DMS53 treated with DMSO at 0.1 percent for 48 hours (cell line): ENCODE measurements around the gene LEPR.

Experiments
- DNase-seq: peaks from one replicate; lab custom pipeline; 2025; ENCODE audit not compliant: unreplicated experiment; lab: John Stamatoyannopoulos, UW

The LEPR gene

GRCh38 chr1:65409314-65409713, 11.2 kb upstream of the LEPR start:
- DNase-seq: no peak

DNA sequence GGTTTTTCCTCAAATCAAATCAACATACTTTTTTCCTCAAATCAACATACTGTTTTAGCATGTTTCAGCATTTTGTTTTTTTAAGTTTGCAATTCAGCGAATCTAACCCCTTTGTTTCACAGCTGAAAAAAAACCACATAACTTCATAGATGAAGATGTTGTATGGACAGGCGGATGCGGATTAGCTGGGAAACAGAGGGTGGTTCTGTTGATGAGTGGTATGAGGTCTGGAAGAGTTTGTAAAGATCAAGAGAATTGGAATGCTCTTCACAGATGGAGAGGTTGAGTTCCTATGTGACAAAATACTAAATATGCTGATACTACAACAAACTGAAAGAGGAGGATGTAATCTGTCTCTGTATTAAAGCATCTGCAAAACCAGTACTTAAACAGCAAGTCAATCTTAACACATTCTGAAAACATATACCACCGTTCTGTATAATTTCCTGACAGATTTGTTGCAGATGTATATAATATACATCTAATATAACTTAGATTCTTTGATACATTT, 10.6 kb upstream of the LEPR start:
- DNase-seq: no peak

DNA sequence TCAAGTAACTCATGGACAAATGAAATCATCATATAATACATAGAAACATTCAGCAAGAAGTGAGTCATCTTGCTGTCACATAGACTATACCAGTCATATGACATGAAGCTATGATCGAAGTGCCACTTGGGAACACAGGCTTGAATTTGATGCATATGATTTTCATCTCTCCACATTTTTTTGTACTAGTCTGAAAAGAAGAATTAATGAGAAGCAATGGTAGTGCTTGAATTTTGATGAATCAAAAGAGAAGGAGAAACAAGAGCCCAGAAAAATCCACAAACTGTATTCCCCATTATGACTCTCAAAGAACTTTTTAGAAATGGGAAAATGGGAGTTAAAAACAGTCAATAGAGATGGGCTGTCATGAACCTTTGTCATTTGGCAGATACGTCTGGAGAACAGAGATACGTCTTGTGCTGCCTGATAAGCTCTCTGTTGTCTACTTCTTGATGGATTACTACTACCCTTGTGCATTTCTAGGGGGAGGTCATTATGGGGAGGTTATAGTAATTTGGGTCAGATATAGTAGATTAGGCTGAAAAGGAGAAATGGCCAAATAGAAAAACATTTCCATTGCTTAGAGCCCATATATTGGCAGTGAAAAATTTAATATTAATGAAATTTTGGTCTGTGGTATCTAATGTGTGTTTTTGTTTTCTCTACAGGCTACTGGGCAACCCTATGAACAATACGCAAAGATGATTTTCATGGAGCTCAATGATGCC, 8.0 kb upstream of the LEPR start:
- no peak for DNase-seq

DNA sequence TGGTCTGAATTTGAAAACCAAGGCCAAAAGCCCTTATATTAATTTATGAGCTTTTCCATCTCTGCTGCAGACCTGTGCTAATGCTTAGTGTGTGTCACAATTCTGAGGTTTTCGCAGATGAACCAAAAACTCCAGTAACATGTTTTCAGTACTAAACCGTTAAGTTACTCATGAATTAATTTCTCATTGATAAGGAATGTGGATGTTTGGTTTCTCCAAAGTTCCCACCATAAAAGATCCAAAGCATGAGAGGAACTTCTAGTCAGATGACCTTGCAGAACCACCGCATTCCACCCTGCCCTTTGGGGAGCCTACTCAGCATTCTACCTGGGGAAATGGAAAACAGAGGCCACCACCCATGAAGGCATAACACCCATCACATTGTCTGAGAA, 7.5 kb upstream of the LEPR start:
- no peak for DNase-seq

GRCh38 chr1:65414538-65414937, 5.9 kb upstream of the LEPR start:
- DNase-seq: no peak

- no peak for DNase-seq
Observed at GRCh38 chr1:65416767-65417166, 3.7 kb upstream of the LEPR start.

- DNase-seq: no peak
Observed at GRCh38 chr1:65417729-65418128, 2.7 kb upstream of the LEPR start.

DNA sequence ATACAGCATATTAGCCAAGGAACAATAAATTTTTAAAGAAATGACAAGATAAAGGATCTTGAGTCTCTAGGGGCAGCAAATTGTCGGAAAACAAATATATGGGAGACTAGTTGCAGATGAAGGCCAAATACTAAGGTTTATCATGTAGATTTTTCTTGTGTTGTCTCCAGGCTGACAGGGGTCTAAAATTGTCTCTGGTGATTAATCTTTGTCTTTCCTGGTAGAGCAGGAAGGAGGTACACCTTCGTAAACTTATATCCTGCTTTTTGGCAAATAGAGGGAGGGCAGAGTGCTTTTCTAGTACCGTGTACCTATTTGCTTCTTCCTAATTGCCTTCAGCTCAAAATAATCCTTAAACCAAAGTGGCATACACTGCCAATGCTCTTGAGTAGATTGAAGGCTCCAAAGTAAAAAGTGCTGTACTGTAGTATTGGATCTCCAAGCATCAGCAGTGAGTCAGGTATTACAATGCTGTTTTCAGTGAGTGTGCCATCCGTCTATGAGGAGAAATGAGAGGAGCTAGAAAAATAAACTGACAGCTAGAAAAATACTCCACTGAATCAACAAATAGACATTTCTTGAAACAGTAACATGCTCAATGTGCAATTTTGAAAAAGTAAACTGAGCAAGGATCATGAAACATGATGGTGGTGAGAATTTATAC, 1.8 kb upstream of the LEPR start:
- DNase-seq: no peak

- peak; percentile 99 for DNase-seq
Observed at GRCh38 chr1:65419681-65420589, 533 bp upstream of the LEPR start.

- peak; percentile 28 for DNase-seq
Observed at GRCh38 chr1:65421351-65422025, 1.0 kb downstream of the LEPR start.

DNA sequence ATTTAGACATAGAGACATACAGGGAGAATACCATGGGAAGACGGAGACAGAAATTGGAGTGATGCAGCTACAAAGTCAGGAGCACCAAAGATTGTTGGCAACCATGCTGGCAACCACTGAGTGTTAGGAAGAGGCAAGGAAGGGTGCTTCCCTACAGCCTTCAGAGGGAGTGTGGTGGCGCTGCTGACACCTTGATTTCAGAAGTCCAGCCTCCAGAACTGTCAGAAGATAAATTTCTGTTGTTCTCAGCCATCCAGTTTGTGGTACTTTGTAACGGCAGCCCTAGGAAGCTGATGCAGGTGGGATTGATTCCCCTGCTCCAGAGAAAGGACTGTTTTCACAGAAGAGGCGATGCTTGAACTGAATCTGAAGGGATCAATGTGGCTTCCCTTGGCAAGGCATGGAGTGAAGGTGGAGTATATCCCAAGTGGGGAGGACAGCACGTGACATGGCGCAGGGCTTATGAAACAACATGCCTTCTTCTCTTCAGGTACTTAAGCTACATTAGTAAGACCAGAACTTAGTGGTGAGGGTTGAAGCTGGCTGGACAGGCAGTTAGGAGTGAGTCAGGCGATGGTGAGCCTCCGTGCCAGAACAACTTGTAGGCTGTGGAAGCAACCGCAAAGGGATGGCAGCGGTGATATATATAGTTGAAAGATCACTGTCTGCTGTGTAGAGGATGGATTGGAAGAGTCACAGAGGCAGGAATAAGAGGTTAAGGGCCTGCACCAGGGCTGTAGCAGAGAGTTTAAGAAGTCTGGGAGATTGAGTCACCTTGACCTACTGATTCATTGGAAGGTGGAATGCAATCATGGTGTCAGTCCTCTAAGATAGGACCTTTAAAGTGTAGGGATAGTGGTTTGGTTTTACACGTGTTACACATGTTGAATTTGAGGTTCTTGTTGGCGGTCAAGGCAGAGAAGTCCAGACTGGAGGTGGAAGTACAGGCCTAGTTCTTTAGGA, 2.1 kb downstream of the LEPR start:
- DNase-seq: no peak

DNA sequence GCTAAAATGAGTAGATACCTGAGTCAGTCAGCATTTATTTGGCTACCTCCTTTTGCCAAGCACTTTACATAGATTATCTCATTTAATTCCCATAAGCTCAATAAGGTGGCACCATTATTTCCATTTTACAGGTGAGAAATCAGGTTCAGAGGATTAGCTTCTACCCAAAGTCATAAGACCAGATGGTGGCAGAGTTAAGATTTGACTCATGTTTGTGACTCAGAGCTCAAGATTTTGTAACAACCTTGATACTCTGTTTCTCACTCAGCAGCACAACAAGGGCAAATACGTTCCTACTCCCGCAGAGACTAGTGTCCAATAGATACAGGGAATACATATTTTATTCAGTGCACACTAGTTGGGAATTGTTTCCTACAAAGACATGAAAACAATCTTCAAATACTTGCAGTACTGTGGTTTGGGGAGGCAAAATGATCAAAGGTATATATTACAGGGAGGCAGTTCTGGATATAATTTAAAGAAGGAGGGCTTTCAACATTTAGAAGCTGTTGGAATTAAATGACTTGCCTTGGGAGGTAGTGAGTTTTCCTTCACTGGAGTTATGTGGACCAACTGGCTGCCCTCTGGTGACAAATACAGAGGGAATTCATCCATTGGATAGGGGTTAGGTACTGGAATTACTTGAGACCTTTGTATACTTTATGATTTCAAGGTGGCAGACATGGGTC, 3.6 kb downstream of the LEPR start:
- DNase-seq: no peak

DNA sequence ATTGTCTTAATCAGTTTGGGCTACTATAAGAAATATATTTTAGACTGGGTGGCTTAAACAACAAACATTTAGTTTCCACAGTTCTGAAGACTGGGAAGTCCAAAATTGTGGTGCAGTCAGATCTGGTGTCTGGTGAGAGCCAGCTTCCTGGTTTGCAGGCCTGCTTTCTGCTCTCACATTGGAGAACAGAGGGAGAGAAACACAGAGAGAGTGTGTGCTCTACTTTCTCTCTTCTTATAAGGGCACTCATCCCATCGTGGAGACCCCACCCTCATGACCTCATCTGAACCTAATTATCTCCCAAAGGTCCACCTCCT, 4.1 kb downstream of the LEPR start:
- no peak for DNase-seq

GRCh38 chr1:65425006-65425405, 4.5 kb downstream of the LEPR start:
- no peak for DNase-seq

- no peak for DNase-seq
Observed at GRCh38 chr1:65425697-65426096, 5.2 kb downstream of the LEPR start.

DNA sequence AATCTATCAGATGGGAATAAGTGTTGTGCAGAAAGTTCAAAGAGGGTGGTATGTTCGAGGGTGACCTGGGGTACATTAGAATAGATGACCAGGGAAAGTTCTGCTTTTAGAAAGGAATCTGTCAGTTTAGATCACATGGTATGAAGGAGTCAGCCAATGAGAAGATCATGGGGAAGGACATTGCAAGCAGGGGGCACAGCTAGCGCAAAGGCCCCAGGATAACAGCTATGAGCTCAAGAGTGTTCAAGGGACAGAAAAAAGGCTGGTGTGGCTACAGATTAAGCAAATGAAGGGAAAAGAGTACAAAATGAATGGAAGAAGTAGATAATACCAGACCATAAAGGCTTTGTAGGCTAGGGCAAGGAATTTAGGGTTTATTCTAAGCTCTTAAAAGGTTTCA, 8.6 kb downstream of the LEPR start:
- no peak for DNase-seq

DNA sequence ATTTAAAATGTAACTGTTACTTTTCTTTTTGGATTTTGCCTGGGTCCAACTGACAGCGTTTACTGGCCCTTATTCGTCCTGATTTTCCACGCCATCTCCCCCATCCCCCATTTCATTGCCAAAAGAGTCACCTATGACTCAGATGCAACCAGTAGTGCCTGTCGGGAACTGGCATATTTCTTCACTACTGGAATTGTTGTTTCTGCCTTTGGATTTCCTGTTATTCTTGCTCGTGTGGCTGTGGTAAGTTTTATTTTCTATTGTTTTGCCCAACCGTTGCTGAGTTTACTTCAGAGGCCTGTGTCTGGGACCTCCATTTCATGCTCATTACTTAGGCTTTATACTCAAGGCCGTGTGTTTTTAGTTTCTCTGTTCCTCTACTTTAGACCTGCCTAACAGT, 9.3 kb downstream of the LEPR start:
- DNase-seq: no peak

DNA sequence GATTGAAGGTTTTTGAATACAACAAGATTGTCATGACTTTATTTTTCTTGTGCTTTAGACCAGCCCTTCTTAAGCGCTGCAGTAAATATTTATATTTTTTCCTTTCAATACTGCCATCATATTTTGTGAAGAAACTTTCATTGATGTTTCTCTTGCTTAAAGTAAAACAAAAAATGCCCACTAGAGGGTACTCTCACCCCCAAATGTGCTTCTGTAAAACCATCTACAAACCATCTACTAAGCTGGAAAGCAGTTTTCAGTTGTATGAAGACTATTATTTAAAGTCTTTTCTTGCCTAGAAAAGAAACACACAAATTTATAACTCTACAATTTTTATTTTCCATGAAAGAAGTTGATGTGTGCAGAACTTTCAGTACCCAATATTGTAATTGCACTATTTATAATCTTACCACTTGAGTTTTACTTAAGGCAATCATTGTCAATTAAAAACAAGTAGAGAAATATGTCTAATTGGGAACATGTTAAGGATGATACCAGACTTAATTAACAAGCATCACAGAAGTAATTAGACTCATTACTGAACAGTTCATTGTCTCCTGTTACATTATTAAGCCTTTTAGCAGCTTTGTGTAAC, 10.7 kb downstream of the LEPR start:
- peak; percentile 76 for DNase-seq

- no peak for DNase-seq
Observed at GRCh38 chr1:65432918-65433317, 12.4 kb downstream of the LEPR start.
